ENCODE data around the gene FOXP1.

FOXP1 gene

GRCh38 chr3:71145954-71146353 is 437.6 kb downstream of the FOXP1 start:
- DNase-seq (ENCODE audit: low read depth): no peak

- DNase-seq (ENCODE audit: low read depth): no peak
Measured at GRCh38 chr3:71144525-71145253, 438.8 kb downstream of the FOXP1 start.

- no peak for DNase-seq (ENCODE audit: low read depth)
Measured at GRCh38 chr3:71143493-71143892, 440.0 kb downstream of the FOXP1 start.

GRCh38 chr3:71142441-71143161 is 440.9 kb downstream of the FOXP1 start:
- DNase-seq (ENCODE audit: low read depth): no peak

- no peak for DNase-seq (ENCODE audit: low read depth)
Measured at GRCh38 chr3:71140477-71140876, 443.1 kb downstream of the FOXP1 start.

- no peak for DNase-seq (ENCODE audit: low read depth)
Measured at GRCh38 chr3:71139496-71139895, 444.0 kb downstream of the FOXP1 start.

- no peak for DNase-seq (ENCODE audit: low read depth)
Measured at GRCh38 chr3:71138410-71138809, 445.1 kb downstream of the FOXP1 start.

- DNase-seq (ENCODE audit: low read depth): no peak
Measured at GRCh38 chr3:71136276-71136675, 447.3 kb downstream of the FOXP1 start.

GRCh38 chr3:71135373-71136088 is 448.0 kb downstream of the FOXP1 start:
- no peak for DNase-seq (ENCODE audit: low read depth)

- no peak for DNase-seq (ENCODE audit: low read depth)
Measured at GRCh38 chr3:71134521-71134920, 449.0 kb downstream of the FOXP1 start.

GRCh38 chr3:71133865-71134264 is 449.7 kb downstream of the FOXP1 start:
- no peak for DNase-seq (ENCODE audit: low read depth)

GRCh38 chr3:71132995-71133730 is 450.4 kb downstream of the FOXP1 start:
- DNase-seq (ENCODE audit: low read depth): no peak

- DNase-seq (ENCODE audit: low read depth): no peak
Measured at GRCh38 chr3:71131375-71132314, 451.9 kb downstream of the FOXP1 start.

GRCh38 chr3:71130471-71131374 is 452.8 kb downstream of the FOXP1 start:
- peak; percentile 55 for DNase-seq (ENCODE audit: low read depth)

GRCh38 chr3:71129611-71130431 is 453.7 kb downstream of the FOXP1 start:
- DNase-seq (ENCODE audit: low read depth): no peak

- no peak for DNase-seq (ENCODE audit: low read depth)
Measured at GRCh38 chr3:71128961-71129360, 454.6 kb downstream of the FOXP1 start.

- DNase-seq (ENCODE audit: low read depth): no peak
Measured at GRCh38 chr3:71127844-71128243, 455.7 kb downstream of the FOXP1 start.

- peak; percentile 63 for DNase-seq (ENCODE audit: low read depth)
Measured at GRCh38 chr3:71127052-71127831, 456.3 kb downstream of the FOXP1 start.

Measured in non-pigmented ciliary epithelial cell (primary cell).